H9 (cell line): Measurements from ENCODE around the gene TNFSF18. TPM values are rescaled to one million over a fixed set of nuclear protein-coding genes. Genes with fewer than 3 reads are reported as not detected.

ENCODE experiments used
- DNase-seq: peaks from one replicate; pipeline ENCODE4 v3.0.0-alpha.2; 2017
- H2AFZ ChIP-seq: one replicate; pipeline ENCODE4 v1.6.1; 2013; ENCODE audit warnings: mild to moderate bottlenecking, low read length, control low read depth, moderate library complexity
- H2AK5ac ChIP-seq: 2 replicates; pipeline ENCODE4 v1.6.1; 2013; ENCODE audit warnings: low read length, control low read depth, mixed read lengths; ENCODE audit not compliant: insufficient read length
- H2BK120ac ChIP-seq: one replicate; pipeline ENCODE4 v1.6.1; 2013; ENCODE audit warnings: low read depth, mild to moderate bottlenecking, low read length, control low read depth, inconsistent platforms; ENCODE audit not compliant: poor library complexity, severe bottlenecking
- H2BK12ac ChIP-seq: 2 replicates; pipeline ENCODE4 v1.6.1; 2013; ENCODE audit warnings: low read length, control low read depth, mixed read lengths, low read depth; ENCODE audit not compliant: insufficient read length
- H2BK15ac ChIP-seq: 2 replicates; pipeline ENCODE4 v1.6.1; 2013; ENCODE audit warnings: low read depth, low read length, control low read depth
- H2BK20ac ChIP-seq: one replicate; pipeline ENCODE4 v1.6.1; 2013; ENCODE audit warnings: low read depth, mild to moderate bottlenecking, low read length, control low read depth, inconsistent platforms; ENCODE audit not compliant: poor library complexity, severe bottlenecking
- H2BK5ac ChIP-seq: 2 replicates; pipeline ENCODE4 v1.6.1; 2013; ENCODE audit warnings: low read length, control low read depth, mixed read lengths; ENCODE audit not compliant: insufficient read length
- H3K14ac ChIP-seq: 2 replicates; pipeline ENCODE4 v1.6.1; 2013; ENCODE audit warnings: low read length, control low read depth; ENCODE audit not compliant: insufficient read depth
- H3K18ac ChIP-seq: 2 replicates; pipeline ENCODE4 v1.6.1; 2013; ENCODE audit warnings: low read depth, mild to moderate bottlenecking, mixed read lengths, low read length, control low read depth; ENCODE audit not compliant: insufficient read length
- H3K23ac ChIP-seq: 2 replicates; pipeline ENCODE4 v1.6.1; 2013; ENCODE audit warnings: low read length, control low read depth, mixed read lengths, low read depth; ENCODE audit not compliant: insufficient read length
- H3K23me2 ChIP-seq: 2 replicates; pipeline ENCODE4 v1.6.1; 2013; ENCODE audit warnings: low read depth, mild to moderate bottlenecking, mixed read lengths, low read length, control low read depth; ENCODE audit not compliant: insufficient read length, poor library complexity, severe bottlenecking
- H3K27ac ChIP-seq: 2 replicates; pipeline ENCODE4 v1.5.1; 2013; ENCODE audit warnings: low read length, control low read depth, mixed read lengths, low read depth; ENCODE audit not compliant: insufficient read length
- H3K27me3 ChIP-seq: 2 replicates; pipeline ENCODE4 v1.6.1; 2013; ENCODE audit warnings: low read length, control low read depth, inconsistent platforms; ENCODE audit not compliant: insufficient read depth
- H3K4ac ChIP-seq: 2 replicates; pipeline ENCODE4 v1.6.1; 2013; ENCODE audit warnings: low read depth, mild to moderate bottlenecking, control low read depth, inconsistent platforms, low read length, moderate library complexity
- H3K4me1 ChIP-seq: 2 replicates; pipeline ENCODE4 v1.6.1; 2013; ENCODE audit warnings: low read length, control low read depth, inconsistent platforms; ENCODE audit not compliant: insufficient read depth
- H3K4me2 ChIP-seq: 2 replicates; pipeline ENCODE4 v1.6.1; 2013; ENCODE audit warnings: low read length, control low read depth, mixed read lengths; ENCODE audit not compliant: insufficient read length, insufficient read depth
- H3K56ac ChIP-seq: 2 replicates; pipeline ENCODE4 v1.6.1; 2013; ENCODE audit warnings: low read depth, mild to moderate bottlenecking, mixed read lengths, low read length, control low read depth; ENCODE audit not compliant: insufficient read length
- H3K79me1 ChIP-seq: 2 replicates; pipeline ENCODE4 v1.6.1; 2013; ENCODE audit warnings: low read depth, mild to moderate bottlenecking, moderate library complexity, low read length, control low read depth, inconsistent platforms; ENCODE audit not compliant: insufficient read depth, poor library complexity, severe bottlenecking
- H3K79me2 ChIP-seq: 2 replicates; pipeline ENCODE4 v1.6.1; 2013; ENCODE audit warnings: low read length, control low read depth, inconsistent platforms; ENCODE audit not compliant: insufficient read depth
- H3K9ac ChIP-seq: 2 replicates; pipeline ENCODE4 v1.6.1; 2013; ENCODE audit warnings: low read length, control low read depth, mixed read lengths; ENCODE audit not compliant: insufficient read length; ENCODE audit errors: extremely low read depth
- H3K9me3 ChIP-seq: one replicate; pipeline ENCODE4 v1.6.1; 2013; ENCODE audit warnings: low read depth, low read length, inconsistent platforms; ENCODE audit not compliant: control insufficient read depth
- H3T11ph ChIP-seq: one replicate; pipeline ENCODE4 v1.6.1; 2013; ENCODE audit warnings: mild to moderate bottlenecking, low read length, control low read depth, inconsistent platforms
- H4K20me1 ChIP-seq: one replicate; pipeline ENCODE4 v1.6.1; 2013; ENCODE audit not compliant: control insufficient read depth, insufficient read length, insufficient read depth
- H4K5ac ChIP-seq: 2 replicates; pipeline ENCODE4 v1.6.1; 2013; ENCODE audit warnings: low read depth, mild to moderate bottlenecking, mixed read lengths, low read length, control low read depth; ENCODE audit not compliant: insufficient read length
- H4K8ac ChIP-seq: replicated peaks from 2 replicates; pipeline ENCODE4 v1.6.1; 2013; ENCODE audit warnings: low read length, control low read depth, mixed read lengths, low read depth; ENCODE audit not compliant: insufficient read length
- H4K91ac ChIP-seq: 2 replicates; pipeline ENCODE4 v1.6.1; 2013; ENCODE audit warnings: low read depth, mild to moderate bottlenecking, moderate library complexity, mixed read lengths, low read length, control low read depth; ENCODE audit not compliant: insufficient read length
- H3K27ac Mint-ChIP-seq, 3 experiments: 2 replicates in 2 of 3; 3 replicates in 1 of 3; pipeline ENCODE4 v1.8.0; 2020 to 2021; ENCODE audit warnings: mixed read lengths in 3 of 3, mild to moderate bottlenecking in 1 of 3, moderate library complexity in 1 of 3
- H3K27me3 Mint-ChIP-seq: 2 replicates; pipeline ENCODE4 v1.8.0; 2021; ENCODE audit warnings: low read depth, mild to moderate bottlenecking, moderate library complexity, mixed read lengths
- H3K36me3 Mint-ChIP-seq, 3 experiments: 2 replicates in 2 of 3; 3 replicates in 1 of 3; pipeline ENCODE4 v1.8.0; 2020 to 2021; ENCODE audit warnings: low read depth in 3 of 3, mixed read lengths in 3 of 3; ENCODE audit not compliant: insufficient read depth in 1 of 3
- H3K4me1 Mint-ChIP-seq, 2 experiments: 2 replicates each; pipeline ENCODE4 v1.8.0; 2020; ENCODE audit warnings: mixed read lengths in 2 of 2
- H3K4me3 Mint-ChIP-seq, 2 experiments: 2 replicates in 1 of 2; 3 replicates in 1 of 2; pipeline ENCODE4 v1.8.0; 2020 to 2021; ENCODE audit warnings: mild to moderate bottlenecking in 2 of 2, mixed read lengths in 2 of 2, moderate library complexity in 1 of 2
- H3K9me3 Mint-ChIP-seq, 2 experiments: 2 replicates in 1 of 2; 3 replicates in 1 of 2; pipeline ENCODE4 v1.8.0; 2020; ENCODE audit warnings: mild to moderate bottlenecking in 2 of 2, mixed read lengths in 2 of 2, moderate library complexity in 1 of 2
- CTCF ChIP-seq: fragments of 200-600 bp; sonication (generic); conservative IDR thresholded peaks from 3 replicates; pipeline ENCODE4 v1.8.0; 2021; ENCODE audit warnings: antibody characterized with exemption, mild to moderate bottlenecking
- WGBS: extraction: QIAGEN DNeasy Blood & Tissue Kit; methylation state at CpG from one replicate; pipeline ENCODE4 v1.1.7; 2013; ENCODE audit warnings: missing lambda C conversion rate, low lambda C conversion rate, mixed read lengths; ENCODE audit not compliant: insufficient read length; ENCODE audit errors: extremely low coverage; 5-methylcytosine and 5-hydroxymethylcytosine counted together
- total RNA-seq: library from RNA; stranded (reverse); gene quantifications from 2 replicates; pipeline ENCODE4 v1.2.1, GENCODE V29; 2021

The TNFSF18 gene
- total RNA-seq, 1 experiment from 2014 or later: not detected

GRCh38 chr1:173058556-173058955 is 7.8 kb upstream of the TNFSF18 start:
- no peak for TF ChIP-seq CTCF
- Histone ChIP-seq H3K9me3 (no peaks in the 10 kb centered on the region), H2BK15ac (no peak overlapping the region), H3K4me2 (no peak overlapping the region), H3K23ac (no peak overlapping the region), H2AFZ (no peak overlapping the region), H2AK5ac (no peak overlapping the region), H3K4ac (no peak overlapping the region), H4K91ac (no peak overlapping the region), H2BK120ac (no peak overlapping the region), H3K18ac (no peak overlapping the region), H2BK12ac (no peak overlapping the region), H2BK20ac (no peak overlapping the region), H3K23me2 (no peaks in the 10 kb centered on the region), H3K79me2 (no peaks in the 10 kb centered on the region), H2BK5ac (no peak overlapping the region), H3K79me1 (no peaks in the 10 kb centered on the region), H3K56ac (no peak overlapping the region), H4K20me1 (no peaks in the 10 kb centered on the region), H3K27me3 (no peaks in the 10 kb centered on the region), H4K5ac (no peak overlapping the region), H4K8ac (no peak overlapping the region), H3K9ac (no peak overlapping the region), H3T11ph (no peak overlapping the region), H3K4me1 (no peaks in the 10 kb centered on the region), H3K27ac (no peak overlapping the region), H3K14ac (no peak overlapping the region)
- Mint-ChIP-seq H3K36me3 (no peaks in the 10 kb centered on the region), H3K27me3 (no peaks in the 10 kb centered on the region), H3K27ac (no peak overlapping the region), H3K9me3 (no peaks in the 10 kb centered on the region), H3K4me1 (no peaks in the 10 kb centered on the region), H3K4me3 (no peak overlapping the region)
- no peak for DNase-seq
- WGBS: no CpG with 5 or more reads among the region's 1 CpG
